HepG2 (cell line): Measurements from ENCODE around the gene NBEAL1. TPM values are rescaled to one million over a fixed set of nuclear protein-coding genes. Genes with fewer than 3 reads are reported as not detected.
"Not testable (repeated sequence)": the region's sequence is repeated elsewhere in the genome, so short reads cannot be mapped to it uniquely, and the experiment has no call there.

Source experiments
- ATAC-seq: fragments of 200-7000 bp; cut with Tn5 transposase; 3 replicates; pipeline ENCODE4 v1.9.1; 2020; ENCODE audit warnings: mild to moderate bottlenecking, moderate library complexity
- BruUV-seq: library from RNA; stranded (reverse); fragments of 400-500 nt; replicated peaks from 2 replicates; lab custom pipeline; 2021; lab: Mats Ljungman, UMichigan
- CTCF ChIA-PET: fragments of 300-600 bp; formaldehyde crosslinking; extraction: SDS; loops from one replicate; lab custom pipeline; 2021; ENCODE audit warnings: low total read pairs, inconsistent platforms, low intra/inter-chr PET ratio; lab: Yijun Ruan, JAX
- POLR2A ChIA-PET: fragments of 350-600 bp; sonication (Branson Sonifier 250); formaldehyde crosslinking; loops from one replicate; lab custom pipeline; 2020; ENCODE audit warnings: antibody characterized with exemption, inconsistent platforms; lab: Yijun Ruan, JAX
- DNase-seq: peaks from one replicate; pipeline ENCODE4 v3.0.0-alpha.2; 2015; ENCODE audit warnings: low spot score
- FAIRE-seq: peaks from 3 replicates; lab custom pipeline; 2011; peaks lifted over from hg19 to GRCh38; lab: Jason Lieb, UNC
- H2AFZ ChIP-seq: one replicate; pipeline ENCODE4 v1.6.1; 2011; ENCODE audit warnings: low read length, inconsistent platforms
- H3K27ac ChIP-seq: fragments of 300-600 bp; 3 replicates; pipeline ENCODE4 v1.8.0; 2011; ENCODE audit warnings: mixed run types, mild to moderate bottlenecking, mixed read lengths, low read length, inconsistent platforms; ENCODE audit not compliant: insufficient read depth; ENCODE audit errors: extremely low read length
- H3K27me3 ChIP-seq, 2 experiments: fragments of 200-600 bp in 1 of 2; 2 replicates in 1 of 2; 3 replicates in 1 of 2; pipeline versions ENCODE4 v1.6.0 to v1.8.0; 2011; ENCODE audit warnings: low read length in 2 of 2, mild to moderate bottlenecking in 2 of 2, moderate library complexity in 2 of 2, inconsistent platforms in 1 of 2; ENCODE audit not compliant: insufficient read depth in 2 of 2, control insufficient read depth in 1 of 2
- H3K36me3 ChIP-seq, 2 experiments: fragments of 200-600 bp in 1 of 2; replicated peaks in 1 of 2; 2 replicates in 1 of 2; 3 replicates in 1 of 2; pipeline versions ENCODE4 v1.5.1 to v1.8.0; 2011; ENCODE audit warnings: low read length in 2 of 2, inconsistent platforms in 1 of 2; ENCODE audit not compliant: insufficient read depth in 2 of 2, control insufficient read depth in 1 of 2
- H3K4me1 ChIP-seq: 2 replicates; pipeline ENCODE4 v1.5.1; 2012; ENCODE audit warnings: low read length, inconsistent platforms; ENCODE audit not compliant: insufficient read depth
- H3K4me2 ChIP-seq: 2 replicates; pipeline ENCODE4 v1.6.0; 2011; ENCODE audit warnings: low read depth, low read length, inconsistent platforms
- H3K4me3 ChIP-seq, 3 experiments: fragments of 200-600 bp in 1 of 3; sonication (generic), shearing (Covaris generic) in 1 of 3; replicated peaks in 1 of 3; 2 replicates each; pipeline ENCODE4 v1.5.1; 2011 to 2016; ENCODE audit warnings: low read length in 3 of 3, inconsistent platforms in 2 of 3, low read depth in 2 of 3, mild to moderate bottlenecking in 2 of 3, control low read depth in 1 of 3, mixed read lengths in 1 of 3; ENCODE audit not compliant: insufficient read depth in 1 of 3
- H3K79me2 ChIP-seq: one replicate; pipeline ENCODE4 v1.6.1; 2011; ENCODE audit warnings: low read length, inconsistent platforms; ENCODE audit not compliant: insufficient read depth
- H3K9ac ChIP-seq: 2 replicates; pipeline ENCODE4 v1.6.0; 2011; ENCODE audit warnings: mild to moderate bottlenecking, low read depth, low read length, inconsistent platforms; ENCODE audit not compliant: insufficient read depth
- H3K9me3 ChIP-seq: 2 replicates; pipeline ENCODE4 v1.5.1; 2012; ENCODE audit warnings: mild to moderate bottlenecking, low read length
- H4K20me1 ChIP-seq: 2 replicates; pipeline ENCODE4 v1.6.0; 2011; ENCODE audit warnings: inconsistent platforms, mild to moderate bottlenecking, low read length, moderate library complexity; ENCODE audit not compliant: insufficient read depth
- JDP2 ChIP-seq: sonication (generic); formaldehyde crosslinking; IDR thresholded peaks from 2 replicates; pipeline ENCODE4 v1.8.1; 2022; ENCODE audit warnings: missing genetic modification reagents, borderline replicate concordance
- NFIC ChIP-seq: IDR thresholded peaks from 2 replicates; pipeline ENCODE4 v1.6.1; 2012; ENCODE audit warnings: mild to moderate bottlenecking, low read length, inconsistent platforms
- SMC3 ChIP-seq: IDR thresholded peaks from 2 replicates; pipeline ENCODE4 v1.6.1; 2011; ENCODE audit warnings: low read length, improper control_type of control experiment
- ZNF598 ChIP-seq: sonication (generic); formaldehyde crosslinking; IDR thresholded peaks from 2 replicates; pipeline ENCODE4 v1.5.1; 2020; ENCODE audit warnings: mild to moderate bottlenecking, missing genetic modification reagents, borderline replicate concordance
- WGBS: methylation state at CpG from one replicate; pipeline ENCODE4 v1.1.6; 2017; ENCODE audit warnings: low lambda C conversion rate; 5-methylcytosine and 5-hydroxymethylcytosine counted together
- in situ Hi-C: cut with HindIII; loops from 2 replicates; pipeline ENCODE4 v1.10.0; 2017; ENCODE audit warnings: low pct_unique_long_range_greater_than_20kb; ENCODE audit not compliant: extremely low pct_ligation_motif_present
- intact Hi-C: fragments of 100-400 bp; cut with micrococcal nuclease; formaldehyde crosslinking; loops from one replicate; pipeline ENCODE4 v1.10.0; 2022; ENCODE audit not compliant: unreplicated experiment
- polyA plus RNA-seq, 8 experiments: library from polyadenylated mRNA; depleted of rRNA in 3 of 8; stranded (reverse) in 7 of 8; unstranded in 1 of 8; fragments of >200 nt; fragmentation: Illumina TruSeq in 4 of 8; extraction: Trizol in 4 of 8; gene quantifications; 2 replicates each; pipeline versions ENCODE4 v1.2.1 to v1.2.3, GENCODE V29; 2011 to 2016; ENCODE audit warnings: low read depth in 4 of 8, missing spikeins in 1 of 8, mixed read lengths in 1 of 8; ENCODE audit not compliant: insufficient read depth in 1 of 8
- total RNA-seq, 5 experiments: library from RNA; depleted of rRNA; stranded (reverse); fragments of >200 nt; fragmentation: Illumina TruSeq; extraction: Trizol; gene quantifications; 2 replicates each; pipeline ENCODE4 v1.2.3, GENCODE V29; 2016; ENCODE audit warnings: low read depth in 1 of 5
- TF ChIP-seq, protein P1 (sequence below): IDR thresholded peaks from 2 replicates; pipeline ENCODE4 v1.6.1; 2016; ENCODE audit warnings: low read depth, missing genetic modification reagents, missing compliant biosample characterization
- TF ChIP-seq, protein P2 (sequence below): sonication (generic); formaldehyde crosslinking; IDR thresholded peaks from 2 replicates; pipeline ENCODE4 v1.4.0; 2020; ENCODE audit warnings: low read depth, mild to moderate bottlenecking, missing genetic modification reagents

NBEAL1 gene
- total and polyA plus RNA-seq, 2 of the 13 experiments (the other 11 are each of a cell fraction or from before 2014, with no cell fraction given), result 6.4 to 15.7 TPM

GRCh38 chr2:203097735-203098134, 83.1 kb downstream of the NBEAL1 start (continued):
- TF ChIP-seq, protein P1, sequence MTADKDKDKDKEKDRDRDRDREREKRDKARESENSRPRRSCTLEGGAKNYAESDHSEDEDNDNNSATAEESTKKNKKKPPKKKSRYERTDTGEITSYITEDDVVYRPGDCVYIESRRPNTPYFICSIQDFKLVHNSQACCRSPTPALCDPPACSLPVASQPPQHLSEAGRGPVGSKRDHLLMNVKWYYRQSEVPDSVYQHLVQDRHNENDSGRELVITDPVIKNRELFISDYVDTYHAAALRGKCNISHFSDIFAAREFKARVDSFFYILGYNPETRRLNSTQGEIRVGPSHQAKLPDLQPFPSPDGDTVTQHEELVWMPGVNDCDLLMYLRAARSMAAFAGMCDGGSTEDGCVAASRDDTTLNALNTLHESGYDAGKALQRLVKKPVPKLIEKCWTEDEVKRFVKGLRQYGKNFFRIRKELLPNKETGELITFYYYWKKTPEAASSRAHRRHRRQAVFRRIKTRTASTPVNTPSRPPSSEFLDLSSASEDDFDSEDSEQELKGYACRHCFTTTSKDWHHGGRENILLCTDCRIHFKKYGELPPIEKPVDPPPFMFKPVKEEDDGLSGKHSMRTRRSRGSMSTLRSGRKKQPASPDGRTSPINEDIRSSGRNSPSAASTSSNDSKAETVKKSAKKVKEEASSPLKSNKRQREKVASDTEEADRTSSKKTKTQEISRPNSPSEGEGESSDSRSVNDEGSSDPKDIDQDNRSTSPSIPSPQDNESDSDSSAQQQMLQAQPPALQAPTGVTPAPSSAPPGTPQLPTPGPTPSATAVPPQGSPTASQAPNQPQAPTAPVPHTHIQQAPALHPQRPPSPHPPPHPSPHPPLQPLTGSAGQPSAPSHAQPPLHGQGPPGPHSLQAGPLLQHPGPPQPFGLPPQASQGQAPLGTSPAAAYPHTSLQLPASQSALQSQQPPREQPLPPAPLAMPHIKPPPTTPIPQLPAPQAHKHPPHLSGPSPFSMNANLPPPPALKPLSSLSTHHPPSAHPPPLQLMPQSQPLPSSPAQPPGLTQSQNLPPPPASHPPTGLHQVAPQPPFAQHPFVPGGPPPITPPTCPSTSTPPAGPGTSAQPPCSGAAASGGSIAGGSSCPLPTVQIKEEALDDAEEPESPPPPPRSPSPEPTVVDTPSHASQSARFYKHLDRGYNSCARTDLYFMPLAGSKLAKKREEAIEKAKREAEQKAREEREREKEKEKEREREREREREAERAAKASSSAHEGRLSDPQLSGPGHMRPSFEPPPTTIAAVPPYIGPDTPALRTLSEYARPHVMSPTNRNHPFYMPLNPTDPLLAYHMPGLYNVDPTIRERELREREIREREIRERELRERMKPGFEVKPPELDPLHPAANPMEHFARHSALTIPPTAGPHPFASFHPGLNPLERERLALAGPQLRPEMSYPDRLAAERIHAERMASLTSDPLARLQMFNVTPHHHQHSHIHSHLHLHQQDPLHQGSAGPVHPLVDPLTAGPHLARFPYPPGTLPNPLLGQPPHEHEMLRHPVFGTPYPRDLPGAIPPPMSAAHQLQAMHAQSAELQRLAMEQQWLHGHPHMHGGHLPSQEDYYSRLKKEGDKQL (CRISPR knock-in tag), result no peak
- TF ChIP-seq NFIC, result no peak
- no peak for TF ChIP-seq ZNF598 (CRISPR knock-in tag)
- TF ChIP-seq, protein P2, sequence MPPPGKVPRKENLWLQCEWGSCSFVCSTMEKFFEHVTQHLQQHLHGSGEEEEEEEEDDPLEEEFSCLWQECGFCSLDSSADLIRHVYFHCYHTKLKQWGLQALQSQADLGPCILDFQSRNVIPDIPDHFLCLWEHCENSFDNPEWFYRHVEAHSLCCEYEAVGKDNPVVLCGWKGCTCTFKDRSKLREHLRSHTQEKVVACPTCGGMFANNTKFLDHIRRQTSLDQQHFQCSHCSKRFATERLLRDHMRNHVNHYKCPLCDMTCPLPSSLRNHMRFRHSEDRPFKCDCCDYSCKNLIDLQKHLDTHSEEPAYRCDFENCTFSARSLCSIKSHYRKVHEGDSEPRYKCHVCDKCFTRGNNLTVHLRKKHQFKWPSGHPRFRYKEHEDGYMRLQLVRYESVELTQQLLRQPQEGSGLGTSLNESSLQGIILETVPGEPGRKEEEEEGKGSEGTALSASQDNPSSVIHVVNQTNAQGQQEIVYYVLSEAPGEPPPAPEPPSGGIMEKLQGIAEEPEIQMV, result no peak
- peak; percentile 69 for TF ChIP-seq SMC3
- no peak for TF ChIP-seq JDP2 (CRISPR knock-in tag)

DNA sequence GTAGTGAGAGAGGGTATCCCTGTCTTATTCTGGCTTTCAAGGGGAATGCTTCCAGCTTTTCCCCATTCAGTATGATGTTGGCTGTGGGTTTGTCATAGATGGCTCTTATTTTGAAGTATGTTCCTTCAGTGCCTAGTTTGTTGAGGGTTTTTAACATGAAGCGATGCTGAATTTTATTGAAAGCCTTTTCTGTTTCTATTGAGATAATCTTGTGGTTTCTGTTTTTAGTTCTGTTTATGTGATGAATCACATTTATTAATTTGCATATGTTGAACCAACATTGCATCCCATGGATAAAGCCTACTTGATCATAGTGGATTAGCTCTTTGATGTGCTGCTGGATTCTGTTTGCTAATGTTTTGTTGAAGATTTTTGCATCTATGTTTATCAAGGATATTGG, 87.7 kb downstream of the NBEAL1 start:
- H3K4me3 ChIP-seq, H3K79me2 ChIP-seq, in situ Hi-C loops, H3K27ac ChIP-seq, H2AFZ ChIP-seq, POLR2A ChIA-PET, H3K4me2 ChIP-seq, H3K9ac ChIP-seq, DNase-seq, H3K4me1 ChIP-seq, ATAC-seq, intact Hi-C loops, CTCF ChIA-PET, BruUV-seq, H4K20me1 ChIP-seq, FAIRE-seq, H3K27me3 ChIP-seq: not testable (repeated sequence)
- Histone ChIP-seq H3K36me3 (peaks cover 0 to 10% of the 10 kb centered on the region in 2 experiments; a peak in 2 of 5 replicates), H3K9me3 (peaks cover 16% of the 10 kb centered on the region; the same call in 1 of the 2 replicates)
- WGBS, result 97% methylated on average over 1 of the region's 1 CpG
